Measurements from ENCODE around the gene ZMYM3.
A peak's percentile ranks its signal among the peaks of the same experiment; 100 is the strongest.
"Not testable (repeated sequence)": the region's sequence is repeated elsewhere in the genome, so short reads cannot be mapped to it uniquely, and the experiment has no call there.

The ZMYM3 gene

DNA sequence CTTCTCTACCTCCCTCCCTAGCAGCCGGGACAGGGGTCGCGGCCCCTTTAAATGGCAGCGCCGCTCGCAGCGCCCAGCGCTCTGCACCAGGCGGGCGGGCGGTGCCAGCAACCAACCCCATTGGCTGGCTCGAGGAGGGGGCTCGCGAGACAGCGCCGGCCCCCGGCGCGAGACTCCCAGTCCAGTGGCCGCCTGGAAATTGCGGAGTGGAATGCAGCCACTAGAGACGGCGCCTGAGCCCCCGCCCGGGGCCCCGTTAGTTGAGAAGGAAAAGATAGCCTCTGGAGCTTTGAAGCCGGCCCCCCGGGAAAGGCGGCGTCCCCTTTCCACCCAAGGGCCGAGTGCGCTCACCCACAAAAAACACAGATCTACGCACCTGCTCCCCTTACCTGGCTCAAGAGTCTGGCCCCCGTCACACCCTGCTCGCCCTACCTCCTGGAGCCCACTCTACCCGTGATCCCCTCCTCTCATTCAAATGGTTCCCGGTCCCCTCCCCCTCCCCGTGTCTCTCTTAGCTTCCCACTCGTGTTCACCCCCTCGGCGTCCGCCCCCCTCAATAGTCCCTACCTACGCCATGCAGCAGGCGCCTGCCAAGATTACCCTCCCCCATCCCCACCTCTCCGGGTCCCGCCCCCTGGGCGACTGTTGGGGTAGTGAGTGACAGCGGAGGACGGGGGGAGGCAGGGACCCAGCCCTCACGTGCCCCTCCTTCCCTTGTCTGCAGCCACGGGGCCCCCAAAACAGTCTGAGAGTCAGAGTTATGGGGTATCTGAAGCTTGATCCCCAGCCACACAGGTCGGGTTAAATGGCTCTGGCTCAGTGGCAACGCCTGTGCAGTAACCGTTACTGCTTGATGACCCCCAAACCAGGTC is at the start of gene ZMYM3:
ZMYM3 (minus strand) TSS at position 49 of the 872 bp plus-strand sequence. CDS start 885 bp downstream, outside the sequence.
- DNase-seq (ENCODE audit: low read depth in 2 of 2): peak; percentile 56 to 63

GRCh38 chrX:71302461-71303213 is 48.7 kb upstream of the ZMYM3 start:
- no peak for DNase-seq (ENCODE audit: low read depth in 2 of 2)

- no peak for DNase-seq (ENCODE audit: low read depth in 2 of 2)
Measured at GRCh38 chrX:71301195-71301924, 47.4 kb upstream of the ZMYM3 start, which contains the start of gene ITGB1BP2. Gene ITGB1BP2, plus strand, starts transcription at chrX:71301750. Its CDS starts 57 bp downstream, at chrX:71301807.

DNA sequence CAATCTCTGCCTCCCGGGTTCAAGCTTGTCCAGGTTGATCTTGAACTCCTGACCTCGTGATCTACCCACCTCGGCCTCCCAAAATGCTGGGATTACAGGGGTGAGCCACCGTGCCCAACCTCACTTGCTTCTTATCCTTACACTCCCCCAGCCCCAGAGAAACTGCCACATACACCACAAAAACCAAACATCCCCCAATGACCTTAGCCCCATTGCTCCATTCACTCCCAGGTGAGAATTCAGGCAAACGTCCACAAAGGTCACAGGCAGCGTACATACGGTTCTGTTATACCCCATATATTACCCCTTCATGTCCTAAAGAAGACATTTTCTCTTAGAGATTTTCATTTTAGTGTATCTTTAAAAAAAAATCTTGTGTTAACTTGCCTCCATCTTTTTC is 46.6 kb upstream of the ZMYM3 start:
- not testable (repeated sequence) for DNase-seq (ENCODE audit: low read depth in 2 of 2)

- DNase-seq (ENCODE audit: low read depth in 2 of 2): not testable (repeated sequence)
Measured at GRCh38 chrX:71300064-71300463, 46.1 kb upstream of the ZMYM3 start.

DNA sequence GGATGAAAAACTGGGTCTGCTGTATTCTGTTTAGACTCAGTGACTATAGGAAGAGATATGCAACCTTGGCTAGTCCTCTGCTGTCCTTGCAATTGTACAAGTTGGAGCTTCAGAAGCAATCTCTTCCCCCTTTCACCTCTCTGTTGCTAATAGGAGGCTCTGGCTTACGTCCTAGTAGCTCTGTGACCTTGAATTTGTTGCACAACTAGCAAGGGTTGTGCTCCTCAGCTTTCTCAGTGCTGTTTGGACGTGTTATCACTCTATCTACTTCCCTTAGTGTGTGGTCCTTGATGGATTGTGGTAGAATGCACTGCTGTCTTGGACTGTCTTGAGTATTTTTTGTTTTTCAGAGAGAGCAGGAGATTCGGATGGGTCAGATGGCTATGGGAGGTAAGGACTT is 44.2 kb upstream of the ZMYM3 start:
- no peak for DNase-seq (ENCODE audit: low read depth in 2 of 2)

DNA sequence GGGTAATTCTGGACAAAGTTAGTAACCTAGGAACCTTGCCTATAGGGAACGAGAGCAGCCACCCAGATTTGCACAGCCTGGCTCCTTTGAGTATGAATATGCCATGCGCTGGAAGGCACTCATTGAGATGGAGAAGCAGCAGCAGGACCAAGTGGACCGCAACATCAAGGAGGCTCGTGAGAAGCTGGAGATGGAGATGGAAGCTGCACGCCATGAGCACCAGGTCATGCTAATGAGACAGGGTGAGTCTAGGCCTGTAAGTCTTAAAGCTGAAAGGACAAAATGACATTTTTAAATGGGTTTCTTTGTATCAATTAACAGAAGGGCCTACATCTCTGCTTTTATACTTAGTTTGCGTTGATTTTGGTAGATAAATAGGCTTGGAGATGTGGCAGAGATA is 42.9 kb upstream of the ZMYM3 start:
- no peak for DNase-seq (ENCODE audit: low read depth in 2 of 2)

DNA sequence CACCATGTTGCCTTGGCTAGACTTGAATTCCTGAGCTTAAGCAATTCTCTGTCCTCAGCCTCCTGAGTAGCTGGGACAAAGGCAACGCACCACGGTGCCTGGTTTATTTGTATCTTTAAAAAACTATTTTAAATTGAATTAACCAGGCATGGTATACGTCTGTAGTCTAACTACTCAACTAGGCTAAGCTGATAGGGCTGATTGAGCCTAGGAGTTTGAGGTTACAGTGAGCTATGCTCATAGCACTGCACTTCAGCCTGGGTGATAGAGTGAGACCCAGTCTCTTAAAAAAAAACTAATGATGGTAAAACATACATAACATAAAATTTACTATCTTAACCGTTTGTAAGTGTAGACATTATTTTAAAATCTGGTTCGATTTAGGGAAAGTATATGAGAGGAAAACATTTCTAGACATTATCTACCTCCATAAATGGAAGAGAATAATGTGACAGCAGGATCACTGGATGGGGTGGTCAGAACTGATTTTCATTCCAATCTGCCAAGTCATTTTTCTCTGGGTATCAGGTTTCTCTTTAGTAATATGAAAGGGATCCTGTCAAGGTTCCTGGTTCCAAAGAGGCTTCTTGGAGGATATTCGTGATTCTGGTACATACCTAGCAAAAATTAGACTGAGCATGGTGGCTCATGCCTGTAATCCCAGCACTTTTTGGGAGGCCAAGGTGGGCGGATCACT is 38.9 kb upstream of the ZMYM3 start:
- no peak for DNase-seq (ENCODE audit: low read depth in 2 of 2)

- DNase-seq (ENCODE audit: low read depth in 2 of 2): no peak
Measured at GRCh38 chrX:71291381-71291780, 37.4 kb upstream of the ZMYM3 start.

GRCh38 chrX:71285929-71286328 is 32.0 kb upstream of the ZMYM3 start:
- DNase-seq (ENCODE audit: low read depth in 2 of 2): no peak

DNA sequence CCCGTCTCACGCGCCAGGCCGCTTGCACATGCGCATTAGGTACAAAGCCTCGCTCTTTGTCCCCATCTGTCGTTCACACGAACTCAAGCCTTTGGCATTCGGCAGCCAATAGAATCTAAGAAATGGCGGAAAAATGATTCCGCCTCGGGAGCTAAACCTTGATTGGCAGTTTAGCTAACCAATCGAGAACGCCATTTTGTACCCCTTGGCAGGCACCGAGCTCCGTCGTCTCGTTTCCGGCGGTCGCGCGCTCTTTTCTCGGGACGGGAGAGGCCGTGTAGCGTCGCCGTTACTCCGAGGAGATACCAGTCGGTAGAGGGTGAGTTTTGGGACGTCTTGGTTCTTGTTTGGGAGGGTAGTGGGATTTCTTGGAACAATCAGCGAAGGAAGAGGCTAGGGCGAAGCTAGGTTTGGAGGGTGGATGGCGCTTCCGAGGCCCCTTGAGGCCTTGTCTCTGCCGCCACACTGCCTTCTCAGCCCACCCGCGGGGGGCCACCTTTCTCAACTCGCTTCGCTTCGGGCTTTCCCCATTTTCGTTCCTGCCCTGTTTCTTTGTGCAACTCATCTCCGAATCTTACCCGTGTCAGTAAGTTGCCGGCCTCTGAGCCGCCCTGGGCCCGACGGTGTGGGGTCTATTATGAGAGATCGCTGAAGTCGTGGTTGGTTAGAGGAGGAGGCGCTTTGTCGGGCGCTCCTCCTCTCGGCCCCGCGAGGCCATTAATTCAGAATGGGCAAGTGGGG is 29.6 kb upstream of the ZMYM3 start, which contains the start of gene NONO:
NONO (plus strand) TSS at position 233 of the 741 bp plus-strand sequence. CDS start 7,003 bp downstream, outside the sequence.
- DNase-seq (ENCODE audit: low read depth in 2 of 2): peak; percentile 52 to 77

- peak; percentile 23 to 47 for DNase-seq (ENCODE audit: low read depth in 2 of 2)
Measured at GRCh38 chrX:71282514-71283402, 28.8 kb upstream of the ZMYM3 start.

DNA sequence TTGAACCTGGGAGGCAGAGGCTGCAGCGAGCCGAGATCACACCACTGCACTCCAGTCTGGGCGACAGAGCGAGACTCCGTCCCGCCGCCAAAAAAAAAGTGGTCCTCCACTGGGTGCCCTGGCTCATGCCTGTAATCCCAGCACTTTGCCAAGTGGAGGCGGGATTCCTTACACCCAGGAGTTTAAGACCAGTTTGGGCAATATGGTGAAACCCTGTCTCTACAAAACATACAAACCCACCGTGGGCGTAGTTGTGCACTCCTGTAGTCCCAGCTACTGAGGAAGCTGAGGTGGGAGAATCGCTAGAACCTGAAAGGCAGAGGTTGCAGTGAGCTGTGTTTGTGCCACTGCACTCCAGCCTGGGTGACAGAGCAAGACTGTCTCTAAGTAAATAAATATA is 27.4 kb upstream of the ZMYM3 start:
- not testable (repeated sequence) for DNase-seq (ENCODE audit: low read depth in 2 of 2)

DNA sequence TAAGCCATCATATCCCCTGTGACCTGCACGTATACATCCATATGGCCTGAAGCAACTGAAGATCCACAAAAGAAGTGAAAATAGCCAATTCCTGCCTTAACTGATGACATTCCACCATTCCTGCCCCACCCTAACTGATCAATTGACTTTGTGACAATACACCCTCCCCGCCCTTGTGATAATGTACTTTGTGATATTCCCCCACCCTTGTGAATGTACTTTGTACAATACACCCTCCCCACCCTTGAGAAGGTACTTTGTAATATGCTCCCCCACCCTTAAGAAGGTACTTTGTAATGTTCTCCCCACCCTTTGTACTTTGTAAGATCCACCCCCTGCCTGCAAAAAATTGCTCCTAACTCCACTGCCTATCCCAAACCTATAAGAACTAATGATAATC is 18.4 kb upstream of the ZMYM3 start:
- not testable (repeated sequence) for DNase-seq (ENCODE audit: low read depth in 2 of 2)

DNA sequence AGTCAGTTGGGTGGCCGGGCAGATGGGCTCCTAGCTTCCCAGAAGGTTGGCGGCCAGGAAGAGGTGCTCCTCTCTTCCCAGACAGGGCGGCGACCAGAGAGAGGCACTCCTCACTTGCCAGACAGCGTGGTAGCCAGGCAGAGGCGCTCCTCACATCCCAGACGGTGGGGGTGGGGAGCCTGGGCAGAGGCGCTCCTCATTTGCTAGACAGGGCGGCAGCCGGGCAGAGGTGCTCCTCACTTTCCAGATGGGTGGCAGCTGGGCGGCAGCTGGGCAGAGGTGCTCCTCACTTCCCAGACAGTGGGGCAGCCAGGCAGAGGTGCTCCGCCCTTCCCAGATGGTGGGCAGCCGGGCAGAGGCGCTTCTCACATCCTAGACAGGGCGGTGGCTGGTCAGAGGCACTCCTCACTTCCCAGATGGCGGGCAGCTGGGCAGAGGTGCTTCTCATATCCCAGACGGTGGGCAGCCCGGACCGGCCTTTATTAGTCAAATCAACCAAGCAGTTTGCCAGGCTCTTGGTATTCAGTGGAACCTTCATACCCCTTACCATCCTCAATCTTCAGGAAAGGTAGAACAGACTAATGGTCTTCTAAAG is 16.0 kb upstream of the ZMYM3 start:
- no peak for DNase-seq (ENCODE audit: low read depth in 2 of 2)

GRCh38 chrX:71268624-71269023 is 14.7 kb upstream of the ZMYM3 start:
- DNase-seq (ENCODE audit: low read depth in 2 of 2): not testable (repeated sequence)

GRCh38 chrX:71256856-71257255 is 2.9 kb upstream of the ZMYM3 start:
- no peak for DNase-seq (ENCODE audit: low read depth in 2 of 2)

DNA sequence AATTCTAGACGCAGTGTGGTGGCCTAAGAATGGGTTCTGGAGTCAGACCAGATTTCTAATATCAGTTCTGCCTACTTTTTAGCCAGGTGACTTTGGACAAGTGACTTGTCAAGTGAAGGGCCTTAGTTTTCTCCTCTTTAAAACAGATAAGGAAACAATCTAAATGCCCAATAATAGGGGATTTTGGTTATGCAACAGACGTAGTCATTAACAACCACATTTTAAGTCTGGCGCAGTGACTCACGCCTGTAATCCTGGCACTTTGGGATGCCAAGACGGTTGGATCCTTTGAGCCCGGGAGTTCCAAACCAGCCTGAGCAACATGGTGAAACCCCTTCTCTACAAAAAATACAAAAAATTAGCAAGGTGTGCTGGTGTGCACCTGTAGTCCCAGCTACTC is 2.1 kb upstream of the ZMYM3 start:
- DNase-seq (ENCODE audit: low read depth in 2 of 2): no peak
